AG04450 (cell line): ENCODE results near the gene SCUBE1. TPM values are rescaled to one million over a fixed set of nuclear protein-coding genes. Genes with fewer than 3 reads are reported as not detected.

Source experiments
- CTCF ChIA-PET: fragments of 300-600, 350-600 bp; formaldehyde crosslinking; extraction: SDS; loops from one replicate; lab custom pipeline; 2022; ENCODE audit warnings: antibody characterized with exemption, inconsistent platforms; lab: Charles Lee
- POLR2A ChIA-PET: fragments of 350-600 bp; formaldehyde crosslinking; extraction: SDS; loops from one replicate; lab custom pipeline; 2021; ENCODE audit warnings: antibody characterized with exemption, inconsistent platforms; lab: Yijun Ruan, JAX
- DNase-seq: peaks from one replicate; pipeline ENCODE4 v3.0.0-alpha.2; 2011; ENCODE audit warnings: low read depth, low spot score
- H3K27ac ChIP-seq: one replicate; pipeline ENCODE4 v1.5.1; 2012; ENCODE audit warnings: low read depth, low read length, control low read depth
- H3K27me3 ChIP-seq: one replicate; pipeline ENCODE4 v1.6.0; 2012; ENCODE audit warnings: low read length; ENCODE audit not compliant: control insufficient read depth, insufficient read depth
- H3K4me3 ChIP-seq: 2 replicates; pipeline ENCODE4 v1.5.1; 2011; ENCODE audit warnings: mild to moderate bottlenecking, low read depth, low read length, control low read depth
- H3K9me3 ChIP-seq: 2 replicates; pipeline ENCODE4 v1.5.1; 2012; ENCODE audit warnings: low read length; ENCODE audit not compliant: control insufficient read depth, insufficient read depth
- CTCF ChIP-seq: IDR thresholded peaks from 2 replicates; pipeline ENCODE4 v1.5.1; 2011; ENCODE audit warnings: low read depth, low read length, control low read depth, inconsistent platforms
- polyA plus RNA-seq: library from polyadenylated mRNA; depleted of rRNA; stranded (reverse); fragments of >200 nt; gene quantifications from 2 replicates; pipeline ENCODE4 v1.2.3, GENCODE V29; 2011

SCUBE1 gene
- polyA plus RNA-seq, 1 experiment = not detected

- TF ChIP-seq CTCF = no peak
- Histone ChIP-seq H3K9me3 (no peaks in the 10 kb centered on the region; the same call in 1 of the 2 replicates), H3K27ac (no peak overlapping the region), H3K27me3 (peaks cover 41% of the 10 kb centered on the region), H3K4me3 (no peak overlapping the region)
- ChIA-PET POLR2A (interaction anchor here (0.7 kb wide), 1 partner anchor 65 kb away, joined by 7 read pairs; no protein-coding TSS in a partner anchor), CTCF (interaction anchor here (0.6 to 4.6 kb wide), 7 partner anchors 9 to 105 kb away, joined by 3 to 145 read pairs (median 4); no protein-coding TSS in a partner anchor)
- DNase-seq = no peak
Measured at GRCh38 chr22:43344520-43344787, 1.3 kb upstream of the SCUBE1 start.

- no peak for TF ChIP-seq CTCF
- DNase-seq = no peak
- ChIA-PET POLR2A (interaction anchor here (0.7 kb wide), 1 partner anchor 66 kb away, joined by 7 read pairs; no protein-coding TSS in a partner anchor), CTCF (interaction anchor here (0.6 to 4.6 kb wide), 7 partner anchors 8 to 104 kb away, joined by 3 to 145 read pairs (median 4); no protein-coding TSS in a partner anchor)
- no peaks in the 10 kb centered on the region; the same call in 1 of the 2 replicates for H3K9me3 ChIP-seq
- peaks cover 44% of the 10 kb centered on the region for H3K27me3 ChIP-seq
- H3K27ac ChIP-seq = no peak overlapping the region
- H3K4me3 ChIP-seq = no peak overlapping the region
Measured at GRCh38 chr22:43343670-43344519, 723 bp upstream of the SCUBE1 start.

DNA sequence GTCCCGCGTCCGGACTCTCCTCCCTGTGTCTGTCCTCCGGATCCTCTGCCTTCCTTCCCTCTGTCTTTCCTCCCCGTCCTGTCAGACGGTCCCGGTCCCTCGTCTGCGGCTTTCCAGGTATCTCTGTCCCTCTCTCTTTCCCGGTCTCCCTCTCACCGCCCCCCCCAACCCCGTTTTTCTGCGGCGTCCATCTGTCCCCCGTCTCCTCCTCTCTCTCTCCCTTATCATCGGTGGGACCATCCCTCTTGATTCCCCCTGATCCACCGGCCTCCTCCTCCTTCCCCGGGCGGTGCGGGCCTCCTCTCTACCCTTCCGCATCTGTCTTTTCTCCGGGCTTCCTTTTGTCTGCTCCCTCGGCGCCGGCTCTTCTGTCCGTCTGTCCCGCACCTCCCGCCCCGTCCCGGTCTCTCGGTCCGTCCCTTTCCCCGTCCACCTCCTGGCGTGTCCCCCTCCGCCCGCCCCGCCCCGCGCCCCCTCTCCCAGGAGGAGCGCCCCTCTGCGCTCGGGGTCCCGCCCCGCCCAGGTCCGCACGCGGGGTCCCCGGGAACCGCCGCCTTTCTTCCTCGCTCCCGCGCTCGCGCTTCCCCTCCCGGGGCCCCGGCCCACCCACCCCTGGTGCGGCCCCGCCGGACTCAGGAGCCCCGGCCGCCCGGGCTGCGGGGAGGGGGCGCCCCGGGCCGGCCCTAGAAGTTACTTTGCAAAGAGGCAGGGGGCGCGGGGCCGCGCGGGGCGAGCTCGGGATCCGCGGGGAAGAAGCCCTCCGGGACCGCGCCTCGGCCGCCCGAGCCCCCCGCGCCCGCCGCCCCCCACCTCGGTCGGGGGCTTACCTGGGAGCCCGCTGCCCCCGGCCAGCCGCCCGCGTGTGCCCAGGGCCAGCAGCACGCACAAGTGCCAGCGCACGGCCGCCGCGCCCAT is 568 bp downstream of the SCUBE1 start:
- Histone ChIP-seq H3K9me3 (no peaks in the 10 kb centered on the region; the same call in 1 of the 2 replicates), H3K4me3 (no peak overlapping the region), H3K27ac (no peak overlapping the region), H3K27me3 (peaks cover 48% of the 10 kb centered on the region)
- no peak for TF ChIP-seq CTCF
- DNase-seq = no peak
- POLR2A ChIA-PET = no interaction called here
- CTCF ChIA-PET = no interaction called here

- H3K4me3 ChIP-seq = no peak overlapping the region
- H3K27me3 ChIP-seq = peaks cover 50% of the 10 kb centered on the region
- no peaks in the 10 kb centered on the region; the same call in 1 of the 2 replicates for H3K9me3 ChIP-seq
- H3K27ac ChIP-seq = no peak overlapping the region
- TF ChIP-seq CTCF = no peak
- CTCF ChIA-PET = no interaction called here
- POLR2A ChIA-PET = no interaction called here
- DNase-seq = no peak
Measured at GRCh38 chr22:43341565-43341964, 1.6 kb downstream of the SCUBE1 start.
